ENCODE data around the gene MBD3L2.
"Not testable (repeated sequence)": the region's sequence is repeated elsewhere in the genome, so short reads cannot be mapped to it uniquely, and the experiment has no call there.

MBD3L2 gene

DNA sequence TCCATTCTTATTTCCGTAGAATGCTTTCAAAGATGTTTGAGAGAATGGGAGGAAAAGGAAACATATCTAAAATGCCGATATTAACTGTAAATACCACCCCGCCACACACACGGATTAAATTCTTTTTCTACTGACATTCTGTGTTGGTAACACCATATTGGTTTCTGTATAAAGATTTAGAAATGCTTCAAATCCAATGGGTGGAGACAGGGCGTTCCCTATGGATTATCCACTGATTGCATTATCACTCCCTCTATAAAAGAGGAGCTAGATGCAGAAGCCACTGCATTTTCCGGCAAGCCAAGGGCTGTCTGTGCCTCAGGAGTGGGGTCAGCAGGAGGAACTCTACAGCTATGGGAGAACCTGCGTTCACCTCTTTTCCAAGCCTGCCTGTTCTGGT, at the start of gene MBD3L2:
Gene MBD3L2 (plus strand): TSS at position 301 of the 400 bp plus-strand sequence. CDS start 53 bp downstream, at position 354.
- in situ Hi-C loops (cut with HindIII; ENCODE audit: low sequenced_read_pairs): not testable (repeated sequence)

DNA sequence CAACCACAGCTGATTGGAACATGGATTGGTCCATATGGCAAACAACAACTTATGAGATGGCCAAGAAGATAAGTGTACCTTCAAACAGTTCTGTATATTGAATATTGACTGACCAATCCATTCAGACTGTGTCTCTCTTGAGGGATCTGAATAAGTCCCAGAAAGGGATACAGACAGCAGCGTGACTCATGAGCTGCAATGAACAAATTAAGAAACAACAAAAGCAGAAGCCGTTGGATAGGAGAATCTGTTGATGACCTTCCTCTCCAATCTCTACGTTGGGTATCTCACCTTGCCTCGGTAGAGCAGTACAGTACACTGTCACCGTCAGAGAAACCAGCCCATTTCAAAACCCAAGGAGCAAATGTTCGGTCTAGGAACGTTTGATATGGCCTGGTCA, 49.2 kb upstream of the MBD3L2 start:
- in situ Hi-C loops (cut with HindIII; ENCODE audit: low sequenced_read_pairs): no loop called here

DNA sequence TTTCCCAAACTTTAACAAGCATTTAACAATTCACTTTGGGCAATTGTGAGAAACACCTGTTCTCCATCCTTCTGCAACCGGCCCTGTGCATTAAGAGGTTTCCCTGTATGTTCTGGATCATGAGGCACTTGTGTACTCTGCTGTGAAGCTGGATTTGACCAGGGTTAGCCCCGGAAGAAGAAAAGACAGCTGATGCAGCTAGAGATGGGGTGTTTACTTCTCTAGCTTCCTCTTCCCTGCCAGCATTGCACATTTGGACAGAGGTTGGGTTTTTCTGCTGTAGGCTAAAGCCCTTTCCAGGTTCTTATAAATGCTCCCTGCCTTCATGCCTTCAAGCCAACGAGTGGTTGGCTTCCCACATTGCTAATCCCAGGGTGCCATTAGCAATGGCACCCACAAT, 48.8 kb upstream of the MBD3L2 start:
- in situ Hi-C loops (cut with HindIII; ENCODE audit: low sequenced_read_pairs): no loop called here

DNA sequence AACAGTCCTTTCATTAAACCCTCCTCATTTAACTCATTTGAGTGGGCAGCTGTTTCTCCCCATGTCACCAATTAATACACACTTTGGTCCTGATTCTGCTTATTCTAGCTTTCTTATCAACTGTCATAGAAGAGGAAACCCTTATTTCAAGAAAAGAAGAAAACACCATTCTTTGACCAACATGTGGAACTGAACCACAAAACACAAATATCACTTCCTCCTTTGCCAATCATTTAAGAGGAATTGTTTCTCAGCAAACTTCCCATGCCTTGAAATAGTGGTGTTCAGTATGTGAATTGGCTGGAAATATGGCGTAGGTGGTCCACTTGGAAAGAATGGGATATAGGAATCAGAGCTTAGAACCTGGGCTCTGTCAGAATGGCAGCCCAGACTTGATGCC, 48.3 kb upstream of the MBD3L2 start:
- in situ Hi-C loops (cut with HindIII; ENCODE audit: low sequenced_read_pairs): no loop called here

DNA sequence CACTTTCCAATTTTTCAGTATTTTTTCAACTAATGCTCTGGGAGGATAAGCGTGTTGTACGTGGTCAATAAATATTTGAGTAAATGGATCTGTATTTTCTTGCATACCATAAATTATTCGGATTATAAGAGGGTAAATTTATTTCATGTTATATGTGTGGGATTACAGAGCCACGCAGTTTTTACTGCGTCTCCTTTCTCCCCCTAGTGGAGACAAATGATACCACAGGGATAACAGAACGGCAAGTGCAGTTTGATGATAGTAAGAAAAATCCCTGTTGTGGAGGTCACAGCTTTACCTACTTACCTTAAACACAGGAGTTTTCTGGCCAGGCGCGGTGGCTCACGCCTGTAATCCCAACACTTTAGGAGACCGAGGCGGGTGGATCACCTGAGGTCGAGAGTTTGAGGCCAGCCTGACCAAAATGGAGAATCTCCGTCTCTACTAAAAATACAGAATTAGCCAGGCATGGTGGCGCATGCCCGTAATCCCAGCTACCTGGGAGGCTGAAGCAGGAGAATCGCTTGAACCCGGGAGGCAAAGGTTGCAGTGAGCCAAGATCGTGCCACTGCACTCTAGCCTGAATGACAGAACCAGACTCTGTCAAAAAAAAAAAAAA, 44.7 kb upstream of the MBD3L2 start:
- in situ Hi-C loops (cut with HindIII; ENCODE audit: low sequenced_read_pairs): no loop called here

DNA sequence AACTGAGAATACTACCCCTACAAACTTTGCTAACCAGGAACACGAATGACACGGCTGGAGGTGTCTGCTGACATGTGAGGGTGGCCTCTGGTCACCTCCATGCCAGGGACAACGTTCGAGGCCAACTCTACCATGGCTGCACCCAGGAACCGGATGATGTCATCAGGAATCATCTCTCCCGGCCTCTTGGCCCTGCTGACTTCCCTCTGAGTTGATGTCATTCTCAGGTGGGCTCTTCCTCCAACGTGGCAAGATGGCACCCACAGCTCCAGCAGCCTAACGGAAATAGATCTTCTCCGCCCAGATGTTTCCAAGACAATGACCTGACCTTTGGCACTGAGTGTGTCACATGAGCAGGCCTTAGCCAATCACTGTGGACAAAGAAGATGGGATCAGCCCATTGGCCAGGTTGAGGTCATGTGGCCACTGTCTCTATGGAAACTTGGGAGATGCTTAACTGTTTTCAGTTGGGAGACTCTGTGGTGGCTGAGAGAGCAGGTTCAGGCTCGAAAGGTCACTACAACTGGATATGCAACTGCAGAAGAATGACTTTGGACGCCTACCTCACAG, 42.9 kb upstream of the MBD3L2 start:
- in situ Hi-C loops (cut with HindIII; ENCODE audit: low sequenced_read_pairs): no loop called here

DNA sequence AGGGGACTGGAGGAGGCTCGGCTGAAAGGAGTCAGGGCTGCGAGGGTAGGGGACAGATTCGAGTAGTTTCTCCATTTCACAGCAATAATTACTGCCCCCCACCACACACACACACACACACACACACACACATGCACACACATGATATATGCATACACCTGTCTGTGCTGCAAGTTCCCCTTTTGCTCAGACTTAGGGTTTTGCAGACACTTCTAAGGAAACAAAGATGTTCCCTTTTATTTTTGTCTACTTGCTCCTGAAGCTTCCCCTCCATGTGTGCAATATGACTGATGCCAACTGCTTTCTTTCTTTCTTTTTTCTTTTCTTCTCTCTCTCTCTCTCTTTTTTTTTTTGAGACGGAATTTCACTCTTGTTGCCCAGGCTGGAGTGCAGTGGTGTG, 41.3 kb upstream of the MBD3L2 start:
- in situ Hi-C loops (cut with HindIII; ENCODE audit: low sequenced_read_pairs): no loop called here

DNA sequence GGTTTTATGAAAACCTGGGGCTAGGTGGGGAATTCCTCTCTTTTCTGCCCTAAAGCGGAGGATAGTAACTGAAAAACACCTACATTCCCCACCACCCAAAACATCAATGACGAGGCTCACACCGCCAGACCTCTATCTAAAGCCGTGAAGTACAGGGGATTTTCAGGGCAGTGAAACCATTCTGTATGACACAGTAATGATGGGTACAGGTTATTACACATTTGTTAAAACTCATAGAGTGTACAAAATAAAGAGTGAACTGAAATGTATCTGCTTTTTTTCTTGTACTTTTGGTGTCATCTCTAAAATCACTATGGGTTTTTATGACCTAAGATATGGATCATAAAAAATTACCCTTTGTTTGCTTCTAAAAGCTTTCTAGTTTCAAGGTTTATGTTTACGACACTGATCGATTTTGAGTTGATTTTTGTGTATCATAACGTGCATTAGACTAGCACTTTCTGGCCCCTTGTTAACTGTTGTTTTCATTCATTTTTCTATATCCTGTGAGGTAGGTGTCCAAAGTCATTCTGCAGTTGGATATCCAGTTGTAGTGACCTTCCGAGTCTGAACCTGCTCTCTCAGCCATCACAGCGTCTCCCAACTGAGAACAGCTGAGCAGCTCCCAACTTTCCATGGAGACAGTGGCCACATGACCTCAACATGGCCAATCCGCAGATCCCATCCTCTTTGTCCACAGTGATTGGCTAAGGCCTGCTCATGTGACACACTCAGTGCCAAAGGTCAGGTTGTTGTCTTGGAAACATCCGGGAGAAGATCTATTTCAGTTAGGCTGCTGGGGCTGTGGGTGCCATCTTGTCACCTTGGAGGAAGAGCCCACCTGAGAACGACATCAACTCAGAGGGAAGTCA, 38.2 kb upstream of the MBD3L2 start:
- in situ Hi-C loops (cut with HindIII; ENCODE audit: low sequenced_read_pairs): no loop called here

DNA sequence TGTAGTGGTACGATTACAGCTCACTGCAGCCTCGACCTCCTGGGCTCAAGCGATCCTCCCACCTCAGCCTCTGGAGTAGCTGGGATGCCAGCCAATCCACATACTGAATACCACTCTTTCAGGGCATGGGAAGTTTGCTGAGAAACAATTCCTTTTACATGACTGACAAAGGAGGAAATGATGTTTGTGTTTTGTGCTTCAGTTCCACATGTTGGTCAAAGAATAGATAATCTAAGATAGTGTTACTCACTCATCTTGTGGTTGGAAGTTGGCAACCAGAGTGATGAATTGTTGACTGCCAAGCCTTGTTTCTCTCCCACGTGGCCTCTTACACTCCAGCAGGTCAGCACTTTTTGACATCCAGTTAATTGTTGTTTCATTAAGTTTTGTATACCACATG, 35.4 kb upstream of the MBD3L2 start:
- in situ Hi-C loops (cut with HindIII; ENCODE audit: low sequenced_read_pairs): no loop called here

DNA sequence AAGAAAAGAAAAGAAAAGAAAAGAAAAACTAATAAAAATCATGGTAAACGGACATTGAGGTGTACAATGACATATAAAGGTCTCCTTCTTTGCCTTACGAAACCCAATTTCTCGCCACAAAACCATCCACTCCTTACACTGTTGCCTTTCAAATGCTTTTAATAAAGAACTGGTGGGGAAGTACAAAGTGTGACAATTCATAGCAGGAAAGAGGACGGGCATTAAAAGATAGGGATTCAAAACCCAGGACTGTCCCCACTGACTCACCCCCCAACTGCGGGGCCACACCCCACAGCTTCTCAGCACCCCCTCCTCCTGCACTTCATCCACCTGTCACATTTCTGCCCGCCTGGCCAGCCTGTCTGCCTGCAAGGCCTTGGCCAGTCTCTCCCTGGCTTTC, 30.3 kb upstream of the MBD3L2 start:
- in situ Hi-C loops (cut with HindIII; ENCODE audit: low sequenced_read_pairs): no loop called here

DNA sequence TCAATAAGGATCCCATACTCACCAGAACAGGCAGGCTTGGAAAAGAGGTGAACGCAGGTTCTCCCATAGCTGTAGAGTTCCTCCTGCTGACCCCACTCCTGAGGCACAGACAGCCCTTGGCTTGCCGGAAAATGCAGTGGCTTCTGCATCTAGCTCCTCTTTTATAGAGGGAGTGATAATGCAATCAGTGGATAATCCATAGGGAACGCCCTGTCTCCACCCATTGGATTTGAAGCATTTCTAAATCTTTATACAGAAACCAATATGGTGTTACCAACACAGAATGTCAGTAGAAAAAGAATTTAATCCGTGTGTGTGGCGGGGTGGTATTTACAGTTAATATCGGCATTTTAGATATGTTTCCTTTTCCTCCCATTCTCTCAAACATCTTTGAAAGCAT, 27.8 kb upstream of the MBD3L2 start, which contains the start of gene MBD3L2B:
Gene MBD3L2B (minus strand): TSS at position 101 of the 400 bp plus-strand sequence. CDS start 34 bp downstream, at position 67.
- in situ Hi-C loops (cut with HindIII; ENCODE audit: low sequenced_read_pairs): not testable (repeated sequence)

DNA sequence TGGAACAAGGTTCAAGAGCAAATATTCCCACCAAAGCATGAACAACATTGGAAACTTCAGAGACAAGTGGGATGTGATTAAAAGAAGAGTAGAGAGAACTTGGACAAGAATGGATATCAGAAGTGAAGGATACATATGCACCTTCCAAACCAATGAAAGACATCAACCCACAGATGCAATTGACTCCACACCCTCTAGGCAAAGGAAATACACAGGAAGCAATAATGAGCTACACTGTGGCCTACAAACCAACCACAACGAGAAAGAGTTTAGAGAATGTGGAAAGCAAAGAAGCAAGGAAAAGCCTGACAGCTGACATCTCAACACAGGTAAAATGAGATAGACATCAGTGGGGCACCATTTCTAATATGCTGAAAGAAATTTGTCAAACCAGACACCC, 20.3 kb upstream of the MBD3L2 start:
- in situ Hi-C loops (cut with HindIII; ENCODE audit: low sequenced_read_pairs): not testable (repeated sequence)

DNA sequence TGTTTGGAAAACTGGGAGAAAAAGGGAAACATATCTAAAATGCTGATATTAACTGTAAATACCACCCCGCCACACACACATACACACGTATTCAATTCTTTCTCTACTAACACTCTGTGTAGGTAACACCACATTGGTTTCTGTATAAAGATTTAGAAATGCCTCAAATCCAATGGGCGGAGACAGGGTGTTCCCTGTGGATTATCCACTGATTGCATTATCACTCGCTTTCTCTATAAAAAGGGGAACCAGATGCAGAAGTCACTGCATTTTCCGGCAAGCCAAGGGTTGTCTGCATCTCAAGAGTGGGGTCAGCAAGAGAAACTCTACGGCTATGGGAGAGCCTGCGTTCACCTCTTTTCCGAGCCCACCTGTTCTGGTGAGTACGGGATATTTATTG, 18.8 kb upstream of the MBD3L2 start, which contains the start of gene MBD3L5:
Gene MBD3L5 (plus strand): TSS at position 301 of the 400 bp plus-strand sequence. CDS start 34 bp downstream, at position 335.
- in situ Hi-C loops (cut with HindIII; ENCODE audit: low sequenced_read_pairs): not testable (repeated sequence)

DNA sequence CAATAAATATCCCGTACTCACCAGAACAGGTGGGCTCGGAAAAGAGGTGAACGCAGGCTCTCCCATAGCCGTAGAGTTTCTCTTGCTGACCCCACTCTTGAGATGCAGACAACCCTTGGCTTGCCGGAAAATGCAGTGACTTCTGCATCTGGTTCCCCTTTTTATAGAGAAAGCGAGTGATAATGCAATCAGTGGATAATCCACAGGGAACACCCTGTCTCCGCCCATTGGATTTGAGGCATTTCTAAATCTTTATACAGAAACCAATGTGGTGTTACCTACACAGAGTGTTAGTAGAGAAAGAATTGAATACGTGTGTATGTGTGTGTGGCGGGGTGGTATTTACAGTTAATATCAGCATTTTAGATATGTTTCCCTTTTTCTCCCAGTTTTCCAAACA, 9.0 kb upstream of the MBD3L2 start, which contains the start of gene MBD3L4:
Gene MBD3L4 (minus strand): TSS at position 101 of the 400 bp plus-strand sequence. CDS start 35 bp downstream, at position 66.
- in situ Hi-C loops (cut with HindIII; ENCODE audit: low sequenced_read_pairs): not testable (repeated sequence)

DNA sequence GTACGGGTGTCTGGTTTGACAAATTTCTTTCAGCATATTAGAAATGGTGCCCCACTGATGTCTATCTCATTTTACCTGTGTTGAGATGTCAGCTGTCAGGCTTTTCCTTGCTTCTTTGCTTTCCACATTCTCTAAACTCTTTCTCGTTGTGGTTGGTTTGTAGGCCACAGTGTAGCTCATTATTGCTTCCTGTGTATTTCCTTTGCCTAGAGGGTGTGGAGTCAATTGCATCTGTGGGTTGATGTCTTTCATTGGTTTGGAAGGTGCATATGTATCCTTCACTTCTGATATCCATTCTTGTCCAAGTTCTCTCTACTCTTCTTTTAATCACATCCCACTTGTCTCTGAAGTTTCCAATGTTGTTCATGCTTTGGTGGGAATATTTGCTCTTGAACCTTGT, 7.6 kb upstream of the MBD3L2 start:
- in situ Hi-C loops (cut with HindIII; ENCODE audit: low sequenced_read_pairs): not testable (repeated sequence)

DNA sequence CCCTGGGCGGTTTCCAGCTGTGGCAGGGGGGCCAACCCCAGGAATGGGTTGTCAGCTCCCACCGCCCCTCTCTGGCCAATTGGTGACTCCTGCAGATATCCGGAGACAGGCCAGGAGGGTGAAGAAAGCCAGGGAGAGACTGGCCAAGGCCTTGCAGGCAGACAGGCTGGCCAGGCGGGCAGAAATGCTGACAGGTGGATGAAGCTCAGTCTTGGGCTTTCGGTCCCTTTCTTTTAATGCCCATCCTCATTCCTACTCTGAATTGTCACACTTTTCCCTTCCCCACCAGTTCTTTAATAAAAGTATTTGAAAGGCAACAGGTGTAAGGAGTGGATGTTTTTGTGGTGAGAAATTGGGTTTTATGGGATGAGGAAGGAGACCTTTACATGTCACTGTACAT, 2.3 kb downstream of the MBD3L2 start:
- in situ Hi-C loops (cut with HindIII; ENCODE audit: low sequenced_read_pairs): not testable (repeated sequence)

DNA sequence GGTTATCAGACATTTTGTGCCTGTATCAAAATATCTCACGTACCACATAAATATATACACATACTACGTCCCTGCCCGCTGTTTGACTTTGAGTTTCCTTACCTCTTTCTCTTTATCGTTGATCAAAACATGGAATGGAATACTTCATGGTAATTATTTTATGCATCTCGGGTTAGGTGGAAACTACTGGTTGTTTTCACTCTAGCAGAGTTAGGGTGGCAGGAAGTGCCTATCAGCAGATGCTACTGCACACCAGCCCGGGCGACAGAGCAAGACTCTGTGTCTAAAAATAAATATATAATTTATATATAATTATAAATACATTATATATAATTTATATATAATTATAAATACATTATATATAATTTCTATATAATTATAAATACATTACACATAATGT, 3.8 kb downstream of the MBD3L2 start:
- in situ Hi-C loops (cut with HindIII; ENCODE audit: low sequenced_read_pairs): not testable (repeated sequence)

DNA sequence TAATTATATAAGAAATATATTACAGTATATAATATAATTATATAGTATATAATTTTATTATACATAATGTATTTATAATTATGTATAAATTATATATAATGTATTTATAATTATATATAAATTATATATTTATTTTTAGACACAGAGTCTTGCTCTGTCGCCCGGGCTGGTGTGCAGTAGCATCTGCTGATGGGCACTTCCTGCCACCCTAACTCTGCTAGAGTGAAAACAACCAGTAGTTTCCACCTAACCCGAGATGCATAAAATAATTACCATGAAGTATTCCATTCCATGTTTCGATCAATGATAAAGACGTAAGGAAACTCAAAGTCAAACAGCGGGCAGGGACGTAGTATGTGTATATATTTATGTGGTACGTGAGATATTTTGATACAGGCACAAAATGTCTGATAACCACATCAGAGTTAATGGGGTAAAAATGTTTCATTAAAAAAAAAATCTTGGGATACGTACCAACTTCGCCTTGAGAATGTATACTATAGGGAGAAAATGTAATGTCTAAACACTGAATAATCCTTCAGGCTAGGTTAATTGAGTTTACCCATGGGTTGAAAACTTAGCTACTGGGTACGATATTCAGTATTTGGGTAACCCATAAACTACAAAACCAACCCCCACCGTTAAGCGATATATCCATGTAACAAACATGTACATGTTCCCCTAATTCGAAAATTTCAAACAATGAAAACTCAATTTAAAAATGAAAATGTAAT, 5.7 kb downstream of the MBD3L2 start:
- in situ Hi-C loops (cut with HindIII; ENCODE audit: low sequenced_read_pairs): not testable (repeated sequence)

DNA sequence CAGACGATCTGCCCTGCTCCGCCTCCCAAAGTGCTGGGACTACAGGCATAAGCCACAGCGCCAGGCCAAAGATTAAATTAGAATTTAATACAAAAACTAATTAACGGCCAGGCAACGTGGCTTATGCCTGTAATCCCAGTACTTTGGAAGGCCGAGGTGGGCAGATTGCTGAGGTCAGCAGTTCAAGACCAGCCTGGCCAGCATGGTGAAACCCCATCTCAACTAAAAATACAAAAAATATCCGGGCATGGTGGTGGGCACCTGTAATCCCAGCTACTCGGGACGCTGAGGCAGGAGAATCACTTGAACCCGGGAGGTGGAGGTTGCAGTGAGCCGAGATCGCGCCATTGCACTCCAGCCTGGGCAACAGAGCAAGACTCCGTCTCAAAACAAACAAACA, 6.6 kb downstream of the MBD3L2 start:
- in situ Hi-C loops (cut with HindIII; ENCODE audit: low sequenced_read_pairs): not testable (repeated sequence)

DNA sequence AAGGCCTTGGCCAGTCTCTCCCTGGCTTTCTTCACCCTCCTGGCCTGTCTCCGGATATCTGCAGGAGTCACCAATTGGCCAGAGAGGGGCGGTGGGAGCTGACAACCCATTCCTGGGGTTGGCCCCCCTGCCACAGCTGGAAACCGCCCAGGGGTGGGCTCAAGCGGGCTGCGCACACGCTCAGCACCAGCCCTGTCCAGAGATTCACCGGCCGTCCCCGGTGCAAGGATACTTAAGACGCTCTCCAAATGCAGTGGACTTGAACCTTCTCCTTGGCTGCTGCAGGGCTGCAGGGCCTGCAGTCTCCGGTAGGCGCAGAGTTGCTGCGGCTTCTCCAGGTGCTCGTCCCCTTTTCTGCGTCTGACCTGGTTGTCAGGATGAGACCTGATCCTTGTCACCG, 7.2 kb downstream of the MBD3L2 start:
- in situ Hi-C loops (cut with HindIII; ENCODE audit: low sequenced_read_pairs): not testable (repeated sequence)

DNA sequence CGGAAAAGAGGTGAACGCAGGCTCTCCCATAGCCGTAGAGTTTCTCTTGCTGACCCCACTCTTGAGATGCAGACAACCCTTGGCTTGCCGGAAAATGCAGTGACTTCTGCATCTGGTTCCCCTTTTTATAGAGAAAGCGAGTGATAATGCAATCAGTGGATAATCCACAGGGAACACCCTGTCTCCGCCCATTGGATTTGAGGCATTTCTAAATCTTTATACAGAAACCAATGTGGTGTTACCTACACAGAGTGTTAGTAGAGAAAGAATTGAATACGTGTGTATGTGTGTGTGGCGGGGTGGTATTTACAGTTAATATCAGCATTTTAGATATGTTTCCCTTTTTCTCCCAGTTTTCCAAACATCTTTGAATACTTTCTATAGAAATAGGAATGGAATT, 9.5 kb downstream of the MBD3L2 start, which contains the start of gene MBD3L3:
Gene MBD3L3 (minus strand): TSS at position 101 of the 400 bp plus-strand sequence. CDS start 71 bp downstream, at position 30.
- in situ Hi-C loops (cut with HindIII; ENCODE audit: low sequenced_read_pairs): not testable (repeated sequence)
